Measurements from ENCODE around the gene FSHB. TPM values are rescaled to one million over a fixed set of nuclear protein-coding genes. Genes with fewer than 3 reads are reported as not detected.

FSHB gene
- total RNA-seq, 2 donors from 2014 or later = not detected

DNA sequence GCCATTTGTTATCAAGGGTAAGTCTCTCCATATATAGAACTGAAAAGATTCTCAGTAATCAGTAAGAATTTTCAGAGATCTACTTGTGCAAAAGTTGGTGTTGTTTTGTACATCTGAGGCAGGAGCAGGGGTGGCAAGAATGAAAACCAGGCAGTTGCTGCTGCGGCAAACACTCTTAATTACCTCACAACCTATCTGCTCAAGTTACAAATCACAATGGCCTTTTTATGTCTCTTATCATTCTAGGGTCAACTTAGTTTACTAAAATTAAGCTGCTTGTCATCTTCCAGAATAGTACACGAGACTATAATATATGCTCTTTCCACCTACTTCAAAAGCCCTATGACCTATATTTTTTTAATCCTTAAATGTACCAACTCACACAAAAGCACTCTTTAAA lies 14.3 kb upstream of the FSHB start:
- Histone ChIP-seq H3K4me3 (no peak overlapping the region), H3K27ac (no peak overlapping the region), H3K4me1 (no peaks in the 10 kb centered on the region), H3K27me3 (no peaks in the 10 kb centered on the region), H3K9me3 (no peaks in the 10 kb centered on the region), H3K36me3 (replicated peaks in 1 of 2; ENCODE audit: insufficient read depth in 1 of 2, low read depth in 2 of 2) (no peaks in the 10 kb centered on the region)
- ATAC-seq = no peak
- intact Hi-C loops (cut with DNase I) = no loop called here
- no peak for TF ChIP-seq POLR2A (IDR thresholded peaks at IDR 0.05)
- TF ChIP-seq, protein P1, sequence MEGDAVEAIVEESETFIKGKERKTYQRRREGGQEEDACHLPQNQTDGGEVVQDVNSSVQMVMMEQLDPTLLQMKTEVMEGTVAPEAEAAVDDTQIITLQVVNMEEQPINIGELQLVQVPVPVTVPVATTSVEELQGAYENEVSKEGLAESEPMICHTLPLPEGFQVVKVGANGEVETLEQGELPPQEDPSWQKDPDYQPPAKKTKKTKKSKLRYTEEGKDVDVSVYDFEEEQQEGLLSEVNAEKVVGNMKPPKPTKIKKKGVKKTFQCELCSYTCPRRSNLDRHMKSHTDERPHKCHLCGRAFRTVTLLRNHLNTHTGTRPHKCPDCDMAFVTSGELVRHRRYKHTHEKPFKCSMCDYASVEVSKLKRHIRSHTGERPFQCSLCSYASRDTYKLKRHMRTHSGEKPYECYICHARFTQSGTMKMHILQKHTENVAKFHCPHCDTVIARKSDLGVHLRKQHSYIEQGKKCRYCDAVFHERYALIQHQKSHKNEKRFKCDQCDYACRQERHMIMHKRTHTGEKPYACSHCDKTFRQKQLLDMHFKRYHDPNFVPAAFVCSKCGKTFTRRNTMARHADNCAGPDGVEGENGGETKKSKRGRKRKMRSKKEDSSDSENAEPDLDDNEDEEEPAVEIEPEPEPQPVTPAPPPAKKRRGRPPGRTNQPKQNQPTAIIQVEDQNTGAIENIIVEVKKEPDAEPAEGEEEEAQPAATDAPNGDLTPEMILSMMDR (IDR thresholded peaks at IDR 0.05) = no peak
- no peak for DNase-seq
- 22 to 30% methylated on average over 2 of the region's 2 CpGs for WGBS, 2 donors

DNA sequence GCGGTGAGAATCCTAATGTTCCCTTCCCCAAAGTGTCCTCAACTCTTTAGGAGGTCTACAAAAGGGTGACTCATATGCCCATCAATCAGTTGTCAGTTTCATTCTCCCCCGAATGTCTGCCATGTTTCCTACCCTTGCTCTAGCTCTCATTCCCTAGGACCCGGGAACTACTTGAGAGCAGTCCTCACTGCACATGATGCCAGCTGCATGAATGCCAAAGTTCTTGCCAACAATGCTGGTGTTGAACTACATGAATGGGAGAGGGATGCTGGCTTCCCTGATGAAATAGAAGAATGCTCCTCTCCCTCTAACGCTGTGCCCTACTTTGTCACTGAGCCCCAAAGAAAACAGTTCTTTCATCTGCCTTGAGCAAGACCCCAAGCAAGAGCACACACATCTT lies 12.5 kb upstream of the FSHB start:
- intact Hi-C loops (cut with DNase I) = no loop called here

DNA sequence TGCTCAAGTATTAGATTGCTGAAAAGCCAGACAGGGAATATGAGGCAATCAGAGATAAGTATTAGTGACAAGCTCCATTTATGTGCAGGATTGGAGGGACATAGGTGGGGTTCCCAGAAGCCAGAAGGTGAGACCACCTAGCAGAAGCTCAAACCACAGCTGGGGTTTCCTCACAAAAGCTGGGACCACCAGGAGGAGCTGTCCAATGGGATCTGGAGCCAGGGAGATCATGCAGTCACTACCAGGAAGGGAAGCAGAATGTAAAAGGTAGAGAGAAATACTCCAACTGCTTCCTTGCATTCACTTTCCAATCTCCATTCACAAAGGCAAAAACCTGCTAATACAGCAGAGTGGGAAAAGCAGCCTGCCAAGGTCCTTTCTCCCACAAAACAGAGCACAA lies 5.2 kb upstream of the FSHB start:
- Histone ChIP-seq H3K27me3 (no peaks in the 10 kb centered on the region), H3K4me1 (no peaks in the 10 kb centered on the region), H3K36me3 (replicated peaks in 1 of 2; ENCODE audit: insufficient read depth in 1 of 2, low read depth in 2 of 2) (no peaks in the 10 kb centered on the region), H3K27ac (no peak overlapping the region), H3K4me3 (no peak overlapping the region), H3K9me3 (peaks cover 0 to 4% (median 0%) of the 10 kb centered on the region in 3 donors)
- no peak for TF ChIP-seq POLR2A (IDR thresholded peaks at IDR 0.05)
- TF ChIP-seq, protein P1 (IDR thresholded peaks at IDR 0.05) = no peak
- intact Hi-C loops (cut with DNase I) = no loop called here
- DNase-seq (no peak), ATAC-seq (no peak)

More for the DNA sequence above, 12.5 kb upstream of the FSHB start:
- Histone ChIP-seq H3K9me3 (no peaks in the 10 kb centered on the region), H3K4me1 (no peaks in the 10 kb centered on the region), H3K4me3 (no peak overlapping the region), H3K27ac (no peak overlapping the region), H3K27me3 (no peaks in the 10 kb centered on the region), H3K36me3 (replicated peaks in 1 of 2; ENCODE audit: insufficient read depth in 1 of 2, low read depth in 2 of 2) (no peaks in the 10 kb centered on the region)
- no peak for TF ChIP-seq POLR2A (IDR thresholded peaks at IDR 0.05)
- TF ChIP-seq, protein P1 (IDR thresholded peaks at IDR 0.05) = no peak
- WGBS, 2 donors = 85% methylated on average over 4 of the region's 4 CpGs
- no peak for ATAC-seq
- no peak for DNase-seq

DNA sequence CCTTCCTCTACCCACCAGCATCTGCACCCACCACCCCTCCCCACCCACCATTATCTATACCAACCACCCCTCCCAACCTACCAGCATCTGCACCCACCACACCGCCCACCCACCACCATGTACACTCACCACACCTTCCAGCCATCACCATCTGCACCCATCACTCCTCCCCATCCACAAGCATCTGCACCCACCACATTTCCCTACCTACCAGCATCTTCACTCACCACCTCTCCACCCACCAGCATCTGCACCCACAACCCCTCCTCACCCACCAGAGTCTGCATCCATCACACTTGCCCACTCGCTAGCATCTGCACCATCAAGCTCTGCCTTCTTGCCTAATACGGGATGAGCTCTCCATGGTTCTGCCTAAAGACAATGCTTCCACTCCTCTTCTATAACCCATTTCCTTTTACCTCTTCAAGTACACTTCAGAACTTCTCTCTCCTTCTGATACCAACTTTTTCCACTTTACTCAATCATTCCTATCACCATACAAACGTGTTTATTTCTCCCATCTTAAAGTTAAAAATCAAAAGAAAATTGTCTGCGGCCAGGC lies 2.4 kb upstream of the FSHB start:
- H3K4me3 ChIP-seq = no peak overlapping the region
- intact Hi-C loops (cut with DNase I) = no loop called here
- H3K27ac ChIP-seq = no peak overlapping the region
- H3K36me3 ChIP-seq (replicated peaks in 1 of 2; ENCODE audit: insufficient read depth in 1 of 2, low read depth in 2 of 2) = no peaks in the 10 kb centered on the region
- no peaks in the 10 kb centered on the region for H3K27me3 ChIP-seq
- no peak for DNase-seq
- H3K4me1 ChIP-seq = no peaks in the 10 kb centered on the region
- WGBS, 2 donors = 76 to 80% methylated on average over 5 of the region's 5 CpGs
- no peak for TF ChIP-seq POLR2A (IDR thresholded peaks at IDR 0.05)
- TF ChIP-seq, protein P1 (IDR thresholded peaks at IDR 0.05) = no peak
- no peak for ATAC-seq
- peaks cover 0 to 4% (median 0%) of the 10 kb centered on the region in 3 donors for H3K9me3 ChIP-seq

DNA sequence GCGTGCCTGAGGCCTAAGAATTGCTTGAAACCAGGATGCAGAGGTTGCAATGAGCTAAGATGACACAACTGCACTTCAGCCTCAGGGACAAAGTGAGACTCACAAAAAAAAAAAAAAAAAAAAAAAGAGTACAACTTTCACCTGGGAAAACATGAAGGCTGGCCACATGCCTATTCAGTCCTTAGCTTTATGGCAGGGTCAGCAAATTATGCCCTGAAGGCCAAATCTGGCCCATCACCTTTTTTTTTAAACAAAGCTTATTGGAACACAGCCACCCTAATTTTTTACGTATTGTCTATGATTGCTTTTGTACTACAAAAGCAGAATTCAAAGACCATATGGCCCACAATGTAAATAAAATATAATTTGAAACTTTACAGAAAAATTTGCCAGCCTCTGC lies 8.2 kb downstream of the FSHB start:
- no peak for ATAC-seq
- 68 to 70% methylated on average over 2 of the region's 2 CpGs for WGBS, 2 donors

More for the DNA sequence above, 8.2 kb downstream of the FSHB start:
- no peak for DNase-seq
- intact Hi-C loops (cut with DNase I) = no loop called here
- Histone ChIP-seq H3K36me3 (replicated peaks in 1 of 2; ENCODE audit: insufficient read depth in 1 of 2, low read depth in 2 of 2) (no peaks in the 10 kb centered on the region), H3K4me1 (no peaks in the 10 kb centered on the region), H3K27me3 (no peaks in the 10 kb centered on the region), H3K27ac (no peak overlapping the region), H3K4me3 (no peak overlapping the region), H3K9me3 (no peaks in the 10 kb centered on the region)
- TF ChIP-seq POLR2A (IDR thresholded peaks at IDR 0.05) = no peak
- TF ChIP-seq, protein P1 (IDR thresholded peaks at IDR 0.05) = no peak
